Measurements from ENCODE around the gene TAB2.

TAB2 gene

DNA sequence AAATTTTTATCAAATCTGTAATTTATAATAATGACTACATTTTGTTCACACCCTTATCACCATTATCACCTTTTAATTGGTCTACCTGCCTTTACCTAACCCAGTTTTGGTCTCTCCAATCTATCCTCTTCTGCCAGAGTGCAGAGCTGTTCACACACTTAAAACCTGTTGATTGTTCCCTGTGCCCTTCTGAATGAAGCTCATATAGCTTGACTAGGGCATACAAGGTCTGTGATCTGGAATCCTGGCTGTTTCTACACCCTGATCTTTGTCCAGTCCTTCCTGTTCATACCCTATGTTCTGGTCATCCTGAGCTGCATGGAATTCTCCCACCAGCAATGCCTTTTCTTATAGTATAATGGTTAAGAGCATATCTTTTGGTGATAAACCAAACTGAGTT is 53.6 kb downstream of the TAB2 start:
- no peak for DNase-seq (ENCODE audit: low read depth)

DNA sequence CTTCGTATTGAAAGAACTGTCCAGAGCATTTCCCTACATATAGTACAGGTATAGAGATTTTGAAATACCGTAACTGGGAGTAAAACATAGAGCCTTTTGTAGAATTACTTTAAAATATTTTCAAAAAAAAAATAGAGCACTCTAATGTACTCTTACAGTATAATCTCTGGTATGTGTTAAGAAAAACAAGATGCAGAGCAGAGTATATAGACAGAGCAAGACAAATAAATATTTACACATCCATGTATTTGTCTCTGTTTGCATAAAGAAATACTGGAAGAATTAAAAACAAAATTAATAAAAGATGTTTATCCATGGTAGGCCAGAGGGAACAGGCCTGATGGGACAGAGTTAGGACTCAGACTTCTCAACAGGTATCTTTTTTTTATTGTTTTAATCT is 54.5 kb downstream of the TAB2 start:
- DNase-seq (ENCODE audit: low read depth), result no peak

GRCh38 chr6:149373511-149373910 is 56.0 kb downstream of the TAB2 start:
- no peak for DNase-seq (ENCODE audit: low read depth)

- no peak for DNase-seq (ENCODE audit: low read depth)
Measured at GRCh38 chr6:149379977-149380376, 62.5 kb downstream of the TAB2 start.

- peak; percentile 44 for DNase-seq (ENCODE audit: low read depth)
Measured at GRCh38 chr6:149380523-149380922, 63.0 kb downstream of the TAB2 start.

GRCh38 chr6:149383371-149383770 is 65.9 kb downstream of the TAB2 start:
- no peak for DNase-seq (ENCODE audit: low read depth)

GRCh38 chr6:149384464-149384863 is 67.0 kb downstream of the TAB2 start:
- DNase-seq (ENCODE audit: low read depth), result no peak

- no peak for DNase-seq (ENCODE audit: low read depth)
Measured at GRCh38 chr6:149385998-149386646, 68.6 kb downstream of the TAB2 start.

- DNase-seq (ENCODE audit: low read depth), result no peak
Measured at GRCh38 chr6:149387779-149388512, 70.4 kb downstream of the TAB2 start.

DNA sequence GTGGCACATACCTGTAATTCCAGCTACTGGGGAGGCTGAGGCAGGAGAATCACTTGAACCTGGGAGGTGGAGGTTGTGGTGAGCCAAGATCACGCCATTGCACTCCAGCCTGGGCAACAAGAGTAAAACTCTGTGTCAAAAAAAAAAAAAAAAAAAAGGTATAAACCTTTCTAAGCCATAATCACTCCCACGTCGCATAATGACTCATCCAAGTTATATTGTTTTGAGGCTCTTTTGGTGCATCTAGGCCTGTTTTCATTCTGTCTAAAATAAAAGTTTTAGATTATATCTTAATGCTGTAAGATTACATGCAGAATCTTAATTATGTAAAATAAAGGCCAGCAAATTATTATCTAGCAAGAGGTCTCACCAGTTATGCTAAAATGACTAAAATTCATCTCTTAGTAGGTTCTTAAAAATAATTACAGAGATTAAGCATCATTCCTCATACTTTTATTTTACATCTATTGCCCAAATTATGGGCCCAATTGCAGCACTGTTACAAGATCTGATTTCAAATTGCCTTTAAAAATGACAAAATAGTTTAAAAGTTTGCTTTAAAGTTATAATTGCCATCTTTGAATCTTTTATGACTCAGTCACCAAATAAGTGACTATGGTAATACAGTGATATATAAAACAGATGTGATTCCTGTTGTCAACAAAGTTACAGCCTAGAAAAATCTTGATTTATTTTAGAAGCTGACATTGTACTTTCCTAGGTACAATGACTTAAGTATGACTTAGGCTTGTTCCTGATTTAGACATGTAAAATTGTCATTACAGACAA is 72.2 kb downstream of the TAB2 start:
- no peak for DNase-seq (ENCODE audit: low read depth)

DNA sequence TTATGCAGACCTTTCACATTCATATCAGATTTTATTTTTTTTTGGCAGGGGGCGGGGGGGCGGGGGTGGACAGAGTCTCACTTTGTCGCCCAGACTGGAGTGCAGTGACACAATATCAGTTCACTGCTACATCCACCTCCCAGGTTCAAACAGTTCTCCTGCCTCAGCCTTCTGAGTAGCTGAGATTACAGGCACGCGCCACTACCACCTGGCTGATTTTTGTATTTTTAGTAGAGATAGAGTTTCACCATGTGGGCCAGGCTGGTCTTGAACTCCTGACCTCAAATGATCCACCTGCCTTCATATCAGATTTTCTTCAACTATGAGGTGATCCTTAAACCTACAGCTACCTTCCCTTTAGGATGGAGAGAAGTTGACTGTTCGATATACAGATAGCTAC is 74.6 kb downstream of the TAB2 start:
- DNase-seq (ENCODE audit: low read depth), result no peak

DNA sequence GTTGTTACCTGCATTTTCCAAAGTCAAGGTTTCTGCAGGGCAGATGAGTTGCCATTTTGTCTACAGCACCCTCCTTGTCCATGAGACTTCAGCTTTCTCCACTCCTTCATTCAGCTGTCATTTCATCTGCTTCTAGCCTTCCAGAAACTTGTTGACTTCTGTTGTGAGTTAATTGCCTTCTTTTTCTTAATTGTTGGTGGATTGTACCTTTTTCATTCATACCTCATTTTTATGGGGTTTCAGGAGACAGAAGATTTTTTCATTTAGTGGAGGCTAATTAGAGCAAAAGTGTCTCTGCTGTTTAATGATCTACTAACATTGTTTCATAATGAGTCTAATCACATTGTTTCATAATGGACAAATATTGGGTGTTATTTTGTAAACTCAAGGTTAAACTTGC is 75.0 kb downstream of the TAB2 start:
- no peak for DNase-seq (ENCODE audit: low read depth)

- no peak for DNase-seq (ENCODE audit: low read depth)
Measured at GRCh38 chr6:149393002-149393679, 75.6 kb downstream of the TAB2 start.

DNA sequence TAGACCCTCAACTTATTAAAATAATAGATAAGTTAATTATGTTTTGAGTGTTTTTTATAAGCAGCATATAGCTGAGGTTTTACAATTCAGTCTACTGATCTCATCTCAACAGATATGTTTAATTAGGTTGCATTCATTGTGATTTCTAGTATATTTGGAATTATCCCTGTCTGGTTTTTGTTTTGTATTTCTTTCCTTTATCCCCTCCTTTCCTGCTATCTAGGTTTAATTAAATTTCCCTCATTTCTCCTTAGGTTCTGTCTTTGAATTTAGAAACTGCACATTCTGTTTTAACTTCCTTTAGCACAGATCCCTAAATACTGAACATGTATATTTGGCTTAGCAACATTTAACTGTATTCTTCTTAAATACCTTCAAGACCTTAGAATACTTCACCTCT is 77.7 kb downstream of the TAB2 start:
- DNase-seq (ENCODE audit: low read depth), result no peak

GRCh38 chr6:149397384-149397783 is 79.9 kb downstream of the TAB2 start:
- DNase-seq (ENCODE audit: low read depth), result no peak

- no peak for DNase-seq (ENCODE audit: low read depth)
Measured at GRCh38 chr6:149400050-149400449, 82.5 kb downstream of the TAB2 start, which contains the start of gene SUMO4. Gene SUMO4, plus strand, starts transcription at chr6:149400262. Its CDS starts 130 bp downstream, at chr6:149400392.

GRCh38 chr6:149403534-149403933 is 86.0 kb downstream of the TAB2 start:
- DNase-seq (ENCODE audit: low read depth), result no peak

GRCh38 chr6:149405823-149406765 is 88.6 kb downstream of the TAB2 start:
- peak; percentile 25 for DNase-seq (ENCODE audit: low read depth)

DNA sequence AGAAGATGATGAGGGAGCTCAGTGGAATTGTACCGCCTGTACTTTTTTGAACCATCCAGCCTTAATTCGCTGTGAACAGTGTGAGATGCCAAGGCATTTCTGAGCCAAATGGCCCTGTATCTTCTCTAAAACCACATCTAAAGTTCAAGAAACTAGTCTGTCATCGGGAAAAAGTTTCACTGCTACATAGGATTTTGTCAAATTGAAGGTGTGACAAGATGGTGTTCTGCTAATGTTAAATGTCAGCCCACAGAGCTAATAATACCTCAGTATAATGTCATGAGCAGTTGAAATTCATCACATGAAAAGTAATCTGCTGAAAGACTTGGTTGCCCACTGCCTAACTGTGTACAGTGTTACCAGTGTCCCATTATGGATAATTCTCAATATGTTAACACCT is 92.1 kb downstream of the TAB2 start:
- no peak for DNase-seq (ENCODE audit: low read depth)

DNA sequence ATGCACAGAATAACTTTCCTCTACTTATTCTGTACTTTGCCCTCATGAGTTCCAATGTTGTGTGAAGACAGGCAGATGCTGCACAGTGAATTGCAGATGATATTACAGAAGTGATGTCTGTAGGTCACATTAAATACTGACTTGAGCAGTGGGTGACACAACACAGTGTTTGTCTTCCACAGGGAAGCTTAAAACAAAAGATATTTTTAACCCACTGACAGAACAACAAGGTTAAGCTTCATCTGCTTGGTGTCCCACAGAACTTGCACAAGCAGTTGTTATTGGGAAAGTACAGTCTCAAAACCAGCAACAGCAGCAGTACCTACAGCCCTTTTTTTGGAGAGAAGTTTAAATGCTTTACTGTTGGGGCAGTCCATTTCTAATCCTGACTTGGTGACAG is 93.0 kb downstream of the TAB2 start:
- DNase-seq (ENCODE audit: low read depth), result no peak

- no peak for DNase-seq (ENCODE audit: low read depth)
Measured at GRCh38 chr6:149414009-149414408, 96.5 kb downstream of the TAB2 start.

Measured in ELR (cell line).